Measurements from ENCODE around the gene SCAMP2. TPM values are rescaled to one million over a fixed set of nuclear protein-coding genes. Genes with fewer than 3 reads are reported as not detected.

SCAMP2 gene
- total RNA-seq, 2 donors from 2014 or later, result 62.1 to 84.5 TPM

DNA sequence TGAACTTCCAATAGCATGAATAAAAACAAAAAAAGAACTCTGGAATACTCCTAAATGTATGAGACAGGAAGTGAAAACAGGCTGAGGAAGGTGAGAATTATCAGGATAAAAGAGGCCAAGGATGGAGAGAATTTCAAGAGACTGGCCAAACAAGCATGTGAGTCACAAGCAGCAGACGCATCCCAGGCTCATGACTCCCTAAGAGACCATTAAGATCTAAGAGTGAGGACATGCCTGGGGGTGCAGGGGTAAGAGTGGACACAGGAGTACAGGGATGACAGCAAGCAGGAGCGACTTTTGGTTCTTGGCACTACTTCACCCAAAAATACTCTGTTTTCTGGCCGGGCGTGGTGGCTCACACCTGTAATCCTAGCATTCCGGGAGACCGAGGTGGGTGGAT, 7.1 kb downstream of the SCAMP2 start:
- TF ChIP-seq, protein P1, sequence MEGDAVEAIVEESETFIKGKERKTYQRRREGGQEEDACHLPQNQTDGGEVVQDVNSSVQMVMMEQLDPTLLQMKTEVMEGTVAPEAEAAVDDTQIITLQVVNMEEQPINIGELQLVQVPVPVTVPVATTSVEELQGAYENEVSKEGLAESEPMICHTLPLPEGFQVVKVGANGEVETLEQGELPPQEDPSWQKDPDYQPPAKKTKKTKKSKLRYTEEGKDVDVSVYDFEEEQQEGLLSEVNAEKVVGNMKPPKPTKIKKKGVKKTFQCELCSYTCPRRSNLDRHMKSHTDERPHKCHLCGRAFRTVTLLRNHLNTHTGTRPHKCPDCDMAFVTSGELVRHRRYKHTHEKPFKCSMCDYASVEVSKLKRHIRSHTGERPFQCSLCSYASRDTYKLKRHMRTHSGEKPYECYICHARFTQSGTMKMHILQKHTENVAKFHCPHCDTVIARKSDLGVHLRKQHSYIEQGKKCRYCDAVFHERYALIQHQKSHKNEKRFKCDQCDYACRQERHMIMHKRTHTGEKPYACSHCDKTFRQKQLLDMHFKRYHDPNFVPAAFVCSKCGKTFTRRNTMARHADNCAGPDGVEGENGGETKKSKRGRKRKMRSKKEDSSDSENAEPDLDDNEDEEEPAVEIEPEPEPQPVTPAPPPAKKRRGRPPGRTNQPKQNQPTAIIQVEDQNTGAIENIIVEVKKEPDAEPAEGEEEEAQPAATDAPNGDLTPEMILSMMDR (IDR thresholded peaks at IDR 0.05), result no peak
- Histone ChIP-seq H3K9me3 (no peaks in the 10 kb centered on the region), H3K4me1 (ENCODE audit: control insufficient read depth in 1 of 2, low read depth in 2 of 2) (peaks cover 37 to 45% of the 10 kb centered on the region in 2 donors), H3K4me3 (no peak overlapping the region), H3K27ac (no peak overlapping the region), H3K27me3 (replicated peaks; ENCODE audit: insufficient read depth) (no peaks in the 10 kb centered on the region), H3K36me3 (no peaks in the 10 kb centered on the region)
- no peak for ATAC-seq (ENCODE audit: insufficient number of reproducible peaks, low FRiP score, low read depth)
- no peak for DNase-seq (ENCODE audit: low spot score)

DNA sequence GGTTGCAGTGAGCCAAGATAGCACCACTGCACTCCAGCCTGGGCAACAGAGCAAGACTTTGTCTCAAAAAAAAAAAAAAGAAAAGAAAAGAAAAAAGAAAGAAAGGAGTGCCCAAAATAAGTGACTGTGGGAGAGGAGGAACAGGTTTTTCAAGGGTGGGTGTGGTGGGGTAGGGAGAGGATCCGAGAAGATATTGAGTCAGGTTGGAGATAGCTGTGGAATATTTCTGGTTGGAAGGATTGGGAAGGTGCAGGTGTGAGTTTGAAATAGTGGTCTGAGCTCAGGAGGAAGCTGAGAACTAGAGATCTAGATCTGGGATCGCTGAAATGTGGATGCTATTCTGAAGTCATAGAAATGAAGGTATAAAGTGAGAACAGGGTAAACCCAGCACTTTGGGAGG, 7.8 kb downstream of the SCAMP2 start:
- no peaks in the 10 kb centered on the region for H3K9me3 ChIP-seq
- ATAC-seq (ENCODE audit: insufficient number of reproducible peaks, low FRiP score, low read depth), result no peak
- H3K4me1 ChIP-seq (ENCODE audit: control insufficient read depth in 1 of 2, low read depth in 2 of 2), result peaks cover 29 to 37% of the 10 kb centered on the region in 2 donors
- TF ChIP-seq, protein P1 (IDR thresholded peaks at IDR 0.05), result no peak
- no peak for DNase-seq (ENCODE audit: low spot score)
- H3K36me3 ChIP-seq, result no peaks in the 10 kb centered on the region
- H3K4me3 ChIP-seq, result no peak overlapping the region
- no peaks in the 10 kb centered on the region for H3K27me3 ChIP-seq (replicated peaks; ENCODE audit: insufficient read depth)
- no peak overlapping the region for H3K27ac ChIP-seq

GRCh38 chr15:74864296-74864695, 8.9 kb downstream of the SCAMP2 start:
- Histone ChIP-seq H3K27me3 (replicated peaks; ENCODE audit: insufficient read depth) (no peaks in the 10 kb centered on the region), H3K9me3 (no peaks in the 10 kb centered on the region), H3K4me1 (ENCODE audit: control insufficient read depth in 1 of 2, low read depth in 2 of 2) (peaks cover 19 to 30% of the 10 kb centered on the region in 2 donors), H3K4me3 (no peak overlapping the region), H3K36me3 (no peaks in the 10 kb centered on the region), H3K27ac (no peak overlapping the region)
- DNase-seq (ENCODE audit: low spot score), result no peak
- no peak for ATAC-seq (ENCODE audit: insufficient number of reproducible peaks, low FRiP score, low read depth)
- TF ChIP-seq, protein P1 (IDR thresholded peaks at IDR 0.05), result no peak

DNA sequence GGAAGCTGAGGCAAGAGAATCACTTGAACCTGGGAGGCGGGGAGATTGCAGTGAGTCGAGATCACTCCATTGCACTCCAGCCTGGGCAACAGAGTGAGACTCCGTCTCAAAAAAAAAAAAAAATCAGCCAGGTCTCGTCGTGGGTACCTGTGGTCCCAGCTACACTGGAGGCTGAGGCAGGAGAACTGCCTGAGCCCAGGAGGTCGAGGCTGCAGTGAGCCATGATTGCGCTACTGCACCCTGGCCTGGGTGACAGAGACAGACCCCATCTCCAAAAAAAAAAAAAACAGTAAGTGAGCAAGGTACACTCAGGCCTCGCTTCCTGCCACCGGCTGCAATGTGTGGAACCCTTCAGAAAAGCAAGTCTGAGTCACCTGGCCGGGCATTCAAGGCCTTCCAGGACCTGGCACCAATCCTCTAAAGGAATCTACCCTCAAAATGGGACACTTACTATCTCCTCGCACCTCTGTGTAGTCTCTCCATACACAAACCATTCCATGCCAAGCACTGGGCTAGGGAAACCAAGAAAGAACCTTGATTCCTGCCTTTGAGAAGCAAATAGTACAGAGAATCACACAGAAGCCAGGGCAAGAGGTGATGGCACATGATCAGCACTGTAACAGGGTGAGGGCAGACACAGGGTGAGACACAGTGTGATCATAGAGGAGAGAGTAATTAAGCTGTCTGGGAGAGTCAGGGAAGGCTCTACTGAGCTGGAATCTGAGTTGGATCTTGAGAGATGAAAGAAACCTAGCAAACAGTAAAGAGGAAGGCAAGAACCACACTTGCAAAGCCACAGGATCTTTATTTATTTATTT, 9.7 kb downstream of the SCAMP2 start:
- no peaks in the 10 kb centered on the region for H3K9me3 ChIP-seq
- H3K36me3 ChIP-seq, result peaks cover under 1% of the 10 kb centered on the region
- H3K27me3 ChIP-seq (replicated peaks; ENCODE audit: insufficient read depth), result no peaks in the 10 kb centered on the region
- H3K27ac ChIP-seq, result no peak overlapping the region
- ATAC-seq (ENCODE audit: insufficient number of reproducible peaks, low FRiP score, low read depth) (no peak), DNase-seq (ENCODE audit: low spot score) (no peak)
- TF ChIP-seq, protein P1 (IDR thresholded peaks at IDR 0.05), result no peak
- no peak overlapping the region for H3K4me3 ChIP-seq
- peaks cover 10 to 22% of the 10 kb centered on the region in 2 donors for H3K4me1 ChIP-seq (ENCODE audit: control insufficient read depth in 1 of 2, low read depth in 2 of 2)

DNA sequence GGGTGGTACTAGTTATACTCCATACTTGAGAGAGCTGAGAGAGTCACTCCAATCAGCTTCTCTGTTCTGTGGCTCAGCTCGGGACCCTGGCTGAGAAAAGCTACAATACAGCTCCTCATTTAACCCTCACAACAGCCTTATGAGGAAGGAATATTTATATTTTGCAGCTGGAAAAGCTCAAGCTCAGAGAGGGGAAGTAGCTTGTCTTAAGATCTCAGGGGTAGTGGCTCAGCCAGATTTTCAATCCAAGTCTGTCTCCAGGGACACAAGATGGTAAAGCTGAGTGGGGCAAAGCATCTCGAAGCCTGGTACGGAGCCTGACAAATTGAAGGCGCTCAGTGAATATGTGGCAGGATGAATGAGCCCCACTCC, 14.8 kb downstream of the SCAMP2 start:
- TF ChIP-seq, protein P1 (IDR thresholded peaks at IDR 0.05), result no peak
- Histone ChIP-seq H3K27ac (no peak overlapping the region), H3K27me3 (replicated peaks; ENCODE audit: insufficient read depth) (no peaks in the 10 kb centered on the region), H3K4me3 (no peak overlapping the region), H3K36me3 (peaks cover 13% of the 10 kb centered on the region), H3K4me1 (ENCODE audit: control insufficient read depth in 1 of 2, low read depth in 2 of 2) (peaks cover 3 to 5% of the 10 kb centered on the region in 2 donors), H3K9me3 (no peaks in the 10 kb centered on the region)
- DNase-seq (ENCODE audit: low spot score) (no peak), ATAC-seq (ENCODE audit: insufficient number of reproducible peaks, low FRiP score, low read depth) (no peak)
